GM23338 (cell line): ENCODE data around the gene GAS6. TPM values are rescaled to one million over a fixed set of nuclear protein-coding genes. Genes with fewer than 3 reads are reported as not detected.

Experiments
- ATAC-seq: fragments of 200-7000 bp; cut with Tn5 transposase; 3 replicates; pipeline ENCODE4 v1.9.1; 2020
- DNase-seq: peaks from one replicate; pipeline ENCODE4 v3.0.0-alpha.2; 2015; ENCODE audit warnings: low spot score
- H2AFZ ChIP-seq: fragments of 200-600 bp; sonication (generic); 2 replicates; pipeline ENCODE4 v1.8.0; 2016; ENCODE audit warnings: antibody characterized with exemption, mild to moderate bottlenecking, moderate library complexity
- H3F3A ChIP-seq: fragments of 200-600 bp; sonication (generic); replicated peaks from 2 replicates; pipeline ENCODE4 v1.8.0; 2017; ENCODE audit warnings: antibody characterized with exemption, mixed run types, low read depth
- H3K27ac ChIP-seq: fragments of 200-600 bp; sonication (generic); 2 replicates; pipeline ENCODE4 v1.6.1; 2016; ENCODE audit warnings: low read depth
- H3K27me3 ChIP-seq: fragments of 200-600 bp; sonication (generic); 2 replicates; pipeline ENCODE4 v1.8.0; 2016; ENCODE audit warnings: mild to moderate bottlenecking, mixed run types, moderate library complexity; ENCODE audit not compliant: insufficient read depth
- H3K36me3 ChIP-seq: fragments of 200-600 bp; sonication (generic); 2 replicates; pipeline ENCODE4 v1.8.0; 2016; ENCODE audit warnings: mild to moderate bottlenecking; ENCODE audit not compliant: insufficient read depth
- H3K4me1 ChIP-seq: fragments of 200-600 bp; sonication (generic); 2 replicates; pipeline ENCODE4 v1.8.0; 2016; ENCODE audit warnings: mild to moderate bottlenecking, moderate library complexity; ENCODE audit not compliant: insufficient read depth
- H3K4me2 ChIP-seq: fragments of 200-600 bp; sonication (generic); 2 replicates; pipeline ENCODE4 v1.7.1; 2017; ENCODE audit warnings: mixed run types
- H3K4me3 ChIP-seq: fragments of 200-600 bp; sonication (generic); 2 replicates; pipeline ENCODE4 v1.6.1; 2016; ENCODE audit warnings: mixed run types
- H3K79me2 ChIP-seq: fragments of 200-600 bp; sonication (generic); replicated peaks from 2 replicates; pipeline ENCODE4 v1.8.0; 2017; ENCODE audit warnings: mild to moderate bottlenecking; ENCODE audit not compliant: insufficient read depth
- H3K9me2 ChIP-seq: fragments of 200-600 bp; sonication (generic); 2 replicates; pipeline ENCODE4 v1.8.0; 2017; ENCODE audit not compliant: insufficient read depth
- H4K20me1 ChIP-seq: fragments of 200-600 bp; sonication (generic); replicated peaks from 2 replicates; pipeline ENCODE4 v1.8.0; 2017; ENCODE audit warnings: mild to moderate bottlenecking; ENCODE audit not compliant: insufficient read depth
- H3K27ac Mint-ChIP-seq: 2 replicates; pipeline ENCODE4 v1.8.0; 2020; ENCODE audit warnings: inconsistent platforms, mild to moderate bottlenecking, moderate library complexity, mixed read lengths
- H3K27me3 Mint-ChIP-seq: 3 replicates; pipeline ENCODE4 v1.8.0; 2022; ENCODE audit warnings: low read depth, mild to moderate bottlenecking, moderate library complexity, mixed read lengths, inconsistent platforms; ENCODE audit not compliant: insufficient read depth, poor library complexity
- H3K36me3 Mint-ChIP-seq: 3 replicates; pipeline ENCODE4 v1.8.0; 2021; ENCODE audit warnings: low read depth, mild to moderate bottlenecking, inconsistent platforms, moderate library complexity, mixed read lengths
- H3K4me1 Mint-ChIP-seq: 3 replicates; pipeline ENCODE4 v1.8.0; 2020; ENCODE audit warnings: mild to moderate bottlenecking, inconsistent platforms, mixed read lengths
- H3K4me3 Mint-ChIP-seq: 3 replicates; pipeline ENCODE4 v1.8.0; 2021; ENCODE audit warnings: moderate library complexity, mild to moderate bottlenecking, inconsistent platforms, mixed read lengths
- H3K9me3 Mint-ChIP-seq: 3 replicates; pipeline ENCODE4 v1.8.0; 2020; ENCODE audit warnings: moderate library complexity, mild to moderate bottlenecking, inconsistent platforms, mixed read lengths
- CREB1 ChIP-seq: fragments of 250-450 bp; sonication (Bioruptor Pico); IDR thresholded peaks from 2 replicates; pipeline ENCODE4 v1.5.0; 2020; ENCODE audit warnings: low read depth, mild to moderate bottlenecking, moderate library complexity
- EZH2 ChIP-seq: fragments of 200-600 bp; sonication (generic); IDR thresholded peaks from one replicate; pipeline ENCODE4 v1.8.0; 2017; ENCODE audit warnings: antibody characterized with exemption, mild to moderate bottlenecking, low read depth; ENCODE audit not compliant: unreplicated experiment
- EZH2phosphoT487 ChIP-seq: fragments of 200-600 bp; sonication (generic); IDR thresholded peaks from one replicate; pipeline ENCODE4 v1.8.1; 2018; ENCODE audit warnings: antibody characterized with exemption; ENCODE audit not compliant: unreplicated experiment
- NANOG ChIP-seq: IDR thresholded peaks from 2 replicates; pipeline ENCODE4 v1.6.1; 2016; ENCODE audit warnings: antibody characterized with exemption, borderline replicate concordance
- POLR2AphosphoS5 ChIP-seq: IDR thresholded peaks from 2 replicates; pipeline ENCODE4 v1.6.1; 2016; ENCODE audit warnings: antibody characterized with exemption, low read depth
- STAT1 ChIP-seq: IDR thresholded peaks from one replicate; pipeline ENCODE4 v1.6.1; 2016; ENCODE audit warnings: antibody characterized with exemption; ENCODE audit not compliant: unreplicated experiment
- ZNF331 ChIP-seq: fragments of 250-450 bp; sonication (Bioruptor Pico); IDR thresholded peaks from 2 replicates; pipeline ENCODE4 v1.5.0; 2020; ENCODE audit warnings: low read depth, mild to moderate bottlenecking, moderate library complexity
- polyA plus RNA-seq: library from polyadenylated mRNA; unstranded; fragments of >200 nt; fragmentation: Nextera tagmentation; extraction: Ambion mirVana; gene quantifications from 2 replicates; pipeline ENCODE4 v1.2.1, GENCODE V29; 2016
- total RNA-seq: library from RNA; depleted of rRNA; stranded (reverse); fragments of >200 nt; shearing (Covaris generic); gene quantifications from 2 replicates; pipeline ENCODE4 v1.2.3, GENCODE V29; 2014
- TF ChIP-seq, protein P1 (sequence below), 2 experiments: fragments of 200-600 bp in 1 of 2; sonication (generic) in 1 of 2; conservative IDR thresholded peaks; 2 replicates each; pipeline versions ENCODE4 v1.5.1 to v1.6.1; 2016 to 2017; ENCODE audit warnings: antibody characterized with exemption in 2 of 2, low read depth in 2 of 2, mild to moderate bottlenecking in 2 of 2, moderate library complexity in 1 of 2
- TF ChIP-seq, protein P2 (sequence below): fragments of 250-450 bp; sonication (Bioruptor Pico); IDR thresholded peaks from 2 replicates; pipeline ENCODE4 v1.5.0; 2020; ENCODE audit warnings: mild to moderate bottlenecking, moderate library complexity
- TF ChIP-seq, protein P3 (sequence below): IDR thresholded peaks from one replicate; pipeline ENCODE4 v1.6.1; 2018; ENCODE audit warnings: antibody characterized with exemption; ENCODE audit not compliant: unreplicated experiment
- TF ChIP-seq, protein P4 (sequence below): IDR thresholded peaks from 2 replicates; pipeline ENCODE4 v1.6.1; 2016; ENCODE audit warnings: antibody characterized with exemption

GAS6 gene
- total and polyA plus RNA-seq, 2 experiments from 2014 or later: 7.9 to 21.2 TPM

DNA sequence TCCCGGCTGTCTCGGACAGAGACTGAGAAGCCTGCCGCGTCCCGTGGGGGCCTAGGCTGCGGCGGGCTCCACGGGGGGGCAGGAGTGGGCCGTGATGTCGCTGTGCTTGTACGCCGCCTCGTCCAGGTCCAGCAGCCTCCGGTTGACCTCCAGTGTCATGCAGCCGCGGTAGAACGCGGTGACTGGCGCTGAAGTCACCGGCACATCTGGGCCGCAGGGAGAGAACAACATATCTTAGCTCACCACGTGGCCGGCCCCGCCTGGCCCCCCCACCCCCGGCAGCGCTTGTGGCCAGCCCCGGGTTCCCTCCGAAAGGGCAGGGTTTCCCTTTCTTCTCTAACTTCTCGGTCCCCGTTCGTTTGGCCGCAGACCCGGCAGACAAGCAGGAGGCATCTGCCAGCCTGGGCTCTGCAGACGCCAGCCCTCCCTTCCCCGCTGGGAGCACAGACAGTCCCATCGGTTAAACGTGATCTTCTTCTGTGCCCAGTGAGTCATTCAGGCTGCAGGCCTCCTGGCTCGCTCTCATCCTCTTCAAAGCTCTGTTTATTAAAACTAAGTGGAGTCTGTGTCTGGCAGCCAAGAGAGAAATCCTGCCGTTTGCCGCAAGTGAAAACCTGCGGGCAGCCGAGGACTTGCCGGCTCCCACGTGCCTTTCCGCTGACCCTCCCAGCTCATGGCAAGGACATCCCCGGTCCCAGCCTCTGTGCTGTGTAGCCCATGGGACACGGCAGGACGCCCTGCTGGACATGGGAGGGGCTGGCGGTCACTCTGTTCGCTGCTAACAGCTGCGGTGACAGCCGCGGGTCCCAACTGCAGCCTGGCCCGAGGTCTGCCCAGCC lies 42.8 kb downstream of the GAS6 start:
- H3K4me2 ChIP-seq: no peak overlapping the region
- no peak overlapping the region for H2AFZ ChIP-seq

More for the DNA sequence above, 42.8 kb downstream of the GAS6 start:
- no peak overlapping the region for H3K27ac Mint-ChIP-seq
- H3K36me3 Mint-ChIP-seq: peaks cover 25% of the 10 kb centered on the region
- no peaks in the 10 kb centered on the region for H3K4me1 Mint-ChIP-seq
- H3K4me3 ChIP-seq: no peak overlapping the region
- no peaks in the 10 kb centered on the region for H3K79me2 ChIP-seq
- no peak for ATAC-seq
- H3K4me1 ChIP-seq: no peaks in the 10 kb centered on the region
- H3K9me3 Mint-ChIP-seq: peaks cover 9% of the 10 kb centered on the region; the same call in 2 of the 3 replicates
- peaks cover 15% of the 10 kb centered on the region for H3K27me3 Mint-ChIP-seq
- no peaks in the 10 kb centered on the region for H3K9me2 ChIP-seq
- no peaks in the 10 kb centered on the region for H3K36me3 ChIP-seq
- no peak overlapping the region for H3K4me3 Mint-ChIP-seq
- H3K27ac ChIP-seq: no peak overlapping the region
- no peaks in the 10 kb centered on the region for H3F3A ChIP-seq
- no peaks in the 10 kb centered on the region for H3K27me3 ChIP-seq
- H4K20me1 ChIP-seq: no peaks in the 10 kb centered on the region
- DNase-seq: no peak
- TF ChIP-seq, protein P1, sequence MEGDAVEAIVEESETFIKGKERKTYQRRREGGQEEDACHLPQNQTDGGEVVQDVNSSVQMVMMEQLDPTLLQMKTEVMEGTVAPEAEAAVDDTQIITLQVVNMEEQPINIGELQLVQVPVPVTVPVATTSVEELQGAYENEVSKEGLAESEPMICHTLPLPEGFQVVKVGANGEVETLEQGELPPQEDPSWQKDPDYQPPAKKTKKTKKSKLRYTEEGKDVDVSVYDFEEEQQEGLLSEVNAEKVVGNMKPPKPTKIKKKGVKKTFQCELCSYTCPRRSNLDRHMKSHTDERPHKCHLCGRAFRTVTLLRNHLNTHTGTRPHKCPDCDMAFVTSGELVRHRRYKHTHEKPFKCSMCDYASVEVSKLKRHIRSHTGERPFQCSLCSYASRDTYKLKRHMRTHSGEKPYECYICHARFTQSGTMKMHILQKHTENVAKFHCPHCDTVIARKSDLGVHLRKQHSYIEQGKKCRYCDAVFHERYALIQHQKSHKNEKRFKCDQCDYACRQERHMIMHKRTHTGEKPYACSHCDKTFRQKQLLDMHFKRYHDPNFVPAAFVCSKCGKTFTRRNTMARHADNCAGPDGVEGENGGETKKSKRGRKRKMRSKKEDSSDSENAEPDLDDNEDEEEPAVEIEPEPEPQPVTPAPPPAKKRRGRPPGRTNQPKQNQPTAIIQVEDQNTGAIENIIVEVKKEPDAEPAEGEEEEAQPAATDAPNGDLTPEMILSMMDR (conservative IDR thresholded peaks at IDR 0.05; ENCODE audit: low read depth in 2 of 2): no peak
- TF ChIP-seq ZNF331 (CRISPR knock-in tag): no peak
- TF ChIP-seq EZH2: no peak
- no peak for TF ChIP-seq POLR2AphosphoS5
- TF ChIP-seq, protein P2, sequence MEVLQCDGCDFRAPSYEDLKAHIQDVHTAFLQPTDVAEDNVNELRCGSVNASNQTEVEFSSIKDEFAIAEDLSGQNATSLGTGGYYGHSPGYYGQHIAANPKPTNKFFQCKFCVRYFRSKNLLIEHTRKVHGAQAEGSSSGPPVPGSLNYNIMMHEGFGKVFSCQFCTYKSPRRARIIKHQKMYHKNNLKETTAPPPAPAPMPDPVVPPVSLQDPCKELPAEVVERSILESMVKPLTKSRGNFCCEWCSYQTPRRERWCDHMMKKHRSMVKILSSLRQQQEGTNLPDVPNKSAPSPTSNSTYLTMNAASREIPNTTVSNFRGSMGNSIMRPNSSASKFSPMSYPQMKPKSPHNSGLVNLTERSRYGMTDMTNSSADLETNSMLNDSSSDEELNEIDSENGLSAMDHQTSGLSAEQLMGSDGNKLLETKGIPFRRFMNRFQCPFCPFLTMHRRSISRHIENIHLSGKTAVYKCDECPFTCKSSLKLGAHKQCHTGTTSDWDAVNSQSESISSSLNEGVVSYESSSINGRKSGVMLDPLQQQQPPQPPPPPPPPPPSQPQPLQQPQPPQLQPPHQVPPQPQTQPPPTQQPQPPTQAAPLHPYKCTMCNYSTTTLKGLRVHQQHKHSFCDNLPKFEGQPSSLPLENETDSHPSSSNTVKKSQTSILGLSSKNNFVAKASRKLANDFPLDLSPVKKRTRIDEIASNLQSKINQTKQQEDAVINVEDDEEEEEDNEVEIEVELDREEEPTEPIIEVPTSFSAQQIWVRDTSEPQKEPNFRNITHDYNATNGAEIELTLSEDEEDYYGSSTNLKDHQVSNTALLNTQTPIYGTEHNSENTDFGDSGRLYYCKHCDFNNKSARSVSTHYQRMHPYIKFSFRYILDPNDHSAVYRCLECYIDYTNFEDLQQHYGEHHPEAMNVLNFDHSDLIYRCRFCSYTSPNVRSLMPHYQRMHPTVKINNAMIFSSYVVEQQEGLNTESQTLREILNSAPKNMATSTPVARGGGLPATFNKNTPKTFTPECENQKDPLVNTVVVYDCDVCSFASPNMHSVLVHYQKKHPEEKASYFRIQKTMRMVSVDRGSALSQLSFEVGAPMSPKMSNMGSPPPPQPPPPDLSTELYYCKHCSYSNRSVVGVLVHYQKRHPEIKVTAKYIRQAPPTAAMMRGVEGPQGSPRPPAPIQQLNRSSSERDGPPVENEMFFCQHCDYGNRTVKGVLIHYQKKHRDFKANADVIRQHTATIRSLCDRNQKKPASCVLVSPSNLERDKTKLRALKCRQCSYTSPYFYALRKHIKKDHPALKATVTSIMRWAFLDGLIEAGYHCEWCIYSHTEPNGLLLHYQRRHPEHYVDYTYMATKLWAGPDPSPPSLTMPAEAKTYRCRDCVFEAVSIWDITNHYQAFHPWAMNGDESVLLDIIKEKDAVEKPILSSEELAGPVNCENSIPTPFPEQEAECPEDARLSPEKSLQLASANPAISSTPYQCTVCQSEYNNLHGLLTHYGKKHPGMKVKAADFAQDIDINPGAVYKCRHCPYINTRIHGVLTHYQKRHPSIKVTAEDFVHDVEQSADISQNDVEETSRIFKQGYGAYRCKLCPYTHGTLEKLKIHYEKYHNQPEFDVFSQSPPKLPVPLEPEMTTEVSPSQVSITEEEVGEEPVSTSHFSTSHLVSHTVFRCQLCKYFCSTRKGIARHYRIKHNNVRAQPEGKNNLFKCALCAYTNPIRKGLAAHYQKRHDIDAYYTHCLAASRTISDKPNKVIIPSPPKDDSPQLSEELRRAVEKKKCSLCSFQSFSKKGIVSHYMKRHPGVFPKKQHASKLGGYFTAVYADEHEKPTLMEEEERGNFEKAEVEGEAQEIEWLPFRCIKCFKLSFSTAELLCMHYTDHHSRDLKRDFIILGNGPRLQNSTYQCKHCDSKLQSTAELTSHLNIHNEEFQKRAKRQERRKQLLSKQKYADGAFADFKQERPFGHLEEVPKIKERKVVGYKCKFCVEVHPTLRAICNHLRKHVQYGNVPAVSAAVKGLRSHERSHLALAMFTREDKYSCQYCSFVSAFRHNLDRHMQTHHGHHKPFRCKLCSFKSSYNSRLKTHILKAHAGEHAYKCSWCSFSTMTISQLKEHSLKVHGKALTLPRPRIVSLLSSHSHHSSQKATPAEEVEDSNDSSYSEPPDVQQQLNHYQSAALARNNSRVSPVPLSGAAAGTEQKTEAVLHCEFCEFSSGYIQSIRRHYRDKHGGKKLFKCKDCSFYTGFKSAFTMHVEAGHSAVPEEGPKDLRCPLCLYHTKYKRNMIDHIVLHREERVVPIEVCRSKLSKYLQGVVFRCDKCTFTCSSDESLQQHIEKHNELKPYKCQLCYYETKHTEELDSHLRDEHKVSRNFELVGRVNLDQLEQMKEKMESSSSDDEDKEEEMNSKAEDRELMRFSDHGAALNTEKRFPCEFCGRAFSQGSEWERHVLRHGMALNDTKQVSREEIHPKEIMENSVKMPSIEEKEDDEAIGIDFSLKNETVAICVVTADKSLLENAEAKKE (CRISPR knock-in tag): no peak
- TF ChIP-seq, protein P3, sequence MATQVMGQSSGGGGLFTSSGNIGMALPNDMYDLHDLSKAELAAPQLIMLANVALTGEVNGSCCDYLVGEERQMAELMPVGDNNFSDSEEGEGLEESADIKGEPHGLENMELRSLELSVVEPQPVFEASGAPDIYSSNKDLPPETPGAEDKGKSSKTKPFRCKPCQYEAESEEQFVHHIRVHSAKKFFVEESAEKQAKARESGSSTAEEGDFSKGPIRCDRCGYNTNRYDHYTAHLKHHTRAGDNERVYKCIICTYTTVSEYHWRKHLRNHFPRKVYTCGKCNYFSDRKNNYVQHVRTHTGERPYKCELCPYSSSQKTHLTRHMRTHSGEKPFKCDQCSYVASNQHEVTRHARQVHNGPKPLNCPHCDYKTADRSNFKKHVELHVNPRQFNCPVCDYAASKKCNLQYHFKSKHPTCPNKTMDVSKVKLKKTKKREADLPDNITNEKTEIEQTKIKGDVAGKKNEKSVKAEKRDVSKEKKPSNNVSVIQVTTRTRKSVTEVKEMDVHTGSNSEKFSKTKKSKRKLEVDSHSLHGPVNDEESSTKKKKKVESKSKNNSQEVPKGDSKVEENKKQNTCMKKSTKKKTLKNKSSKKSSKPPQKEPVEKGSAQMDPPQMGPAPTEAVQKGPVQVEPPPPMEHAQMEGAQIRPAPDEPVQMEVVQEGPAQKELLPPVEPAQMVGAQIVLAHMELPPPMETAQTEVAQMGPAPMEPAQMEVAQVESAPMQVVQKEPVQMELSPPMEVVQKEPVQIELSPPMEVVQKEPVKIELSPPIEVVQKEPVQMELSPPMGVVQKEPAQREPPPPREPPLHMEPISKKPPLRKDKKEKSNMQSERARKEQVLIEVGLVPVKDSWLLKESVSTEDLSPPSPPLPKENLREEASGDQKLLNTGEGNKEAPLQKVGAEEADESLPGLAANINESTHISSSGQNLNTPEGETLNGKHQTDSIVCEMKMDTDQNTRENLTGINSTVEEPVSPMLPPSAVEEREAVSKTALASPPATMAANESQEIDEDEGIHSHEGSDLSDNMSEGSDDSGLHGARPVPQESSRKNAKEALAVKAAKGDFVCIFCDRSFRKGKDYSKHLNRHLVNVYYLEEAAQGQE: no peak
- no peak for TF ChIP-seq STAT1
- TF ChIP-seq EZH2phosphoT487: no peak
- TF ChIP-seq CREB1 (CRISPR knock-in tag): no peak
- no peak for TF ChIP-seq NANOG
- TF ChIP-seq, protein P4, sequence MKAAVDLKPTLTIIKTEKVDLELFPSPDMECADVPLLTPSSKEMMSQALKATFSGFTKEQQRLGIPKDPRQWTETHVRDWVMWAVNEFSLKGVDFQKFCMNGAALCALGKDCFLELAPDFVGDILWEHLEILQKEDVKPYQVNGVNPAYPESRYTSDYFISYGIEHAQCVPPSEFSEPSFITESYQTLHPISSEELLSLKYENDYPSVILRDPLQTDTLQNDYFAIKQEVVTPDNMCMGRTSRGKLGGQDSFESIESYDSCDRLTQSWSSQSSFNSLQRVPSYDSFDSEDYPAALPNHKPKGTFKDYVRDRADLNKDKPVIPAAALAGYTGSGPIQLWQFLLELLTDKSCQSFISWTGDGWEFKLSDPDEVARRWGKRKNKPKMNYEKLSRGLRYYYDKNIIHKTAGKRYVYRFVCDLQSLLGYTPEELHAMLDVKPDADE: no peak
